Thoracic aorta (tissue), 2 donors: Measurements from ENCODE around the gene PRKCZ. TPM values are rescaled to one million over a fixed set of nuclear protein-coding genes. Genes with fewer than 3 reads are reported as not detected.

ENCODE experiments used
- ATAC-seq: fragments of 150-250 bp; one replicate; pipeline ENCODE4 v1.8.0; 2017; ENCODE audit warnings: low read depth; ENCODE audit not compliant: insufficient number of reproducible peaks, low FRiP score
- DNase-seq: peaks from one replicate; pipeline ENCODE4 v3.0.0-alpha.2; 2020; ENCODE audit warnings: low spot score
- H3K27ac ChIP-seq, 2 donors: fragments of 200-600 bp; sonication (generic); 1 replicate in 1 of 2; 2 replicates in 1 of 2; pipeline ENCODE4 v1.5.1; 2016; ENCODE audit warnings: mild to moderate bottlenecking in 2 of 2, moderate library complexity in 2 of 2
- H3K27me3 ChIP-seq: fragments of 200-600 bp; sonication (generic); replicated peaks from 2 replicates; pipeline ENCODE4 v1.6.0; 2016; ENCODE audit warnings: mild to moderate bottlenecking; ENCODE audit not compliant: insufficient read depth
- H3K36me3 ChIP-seq: fragments of 200-600 bp; sonication (generic); one replicate; pipeline ENCODE4 v1.5.1; 2016
- H3K4me1 ChIP-seq, 2 donors: fragments of 200-600 bp; sonication (generic); 1 replicate in 1 of 2; 2 replicates in 1 of 2; pipeline versions ENCODE4 v1.5.1 to v1.6.0; 2016; ENCODE audit warnings: low read depth in 2 of 2, mild to moderate bottlenecking in 1 of 2; ENCODE audit not compliant: control insufficient read depth in 1 of 2
- H3K4me3 ChIP-seq: fragments of 200-600 bp; sonication (generic); 2 replicates; pipeline ENCODE4 v1.5.1; 2016; ENCODE audit warnings: mild to moderate bottlenecking
- H3K9me3 ChIP-seq: fragments of 200-600 bp; sonication (generic); 2 replicates; pipeline ENCODE4 v1.5.1; 2016
- total RNA-seq, 2 donors: library from RNA; depleted of rRNA; stranded (reverse); fragments of >200 nt; gene quantifications; one replicate each; pipeline versions ENCODE4 v1.1.0 to v1.2.3, GENCODE V29; 2016
- TF ChIP-seq, protein P1 (sequence below): fragments of 200-600 bp; sonication (generic); IDR thresholded peaks from one replicate; pipeline ENCODE4 v1.5.1; 2019; ENCODE audit warnings: antibody characterized with exemption

Gene PRKCZ
- total RNA-seq, 2 donors from 2014 or later: 0.68 TPM; not detected in 1

DNA sequence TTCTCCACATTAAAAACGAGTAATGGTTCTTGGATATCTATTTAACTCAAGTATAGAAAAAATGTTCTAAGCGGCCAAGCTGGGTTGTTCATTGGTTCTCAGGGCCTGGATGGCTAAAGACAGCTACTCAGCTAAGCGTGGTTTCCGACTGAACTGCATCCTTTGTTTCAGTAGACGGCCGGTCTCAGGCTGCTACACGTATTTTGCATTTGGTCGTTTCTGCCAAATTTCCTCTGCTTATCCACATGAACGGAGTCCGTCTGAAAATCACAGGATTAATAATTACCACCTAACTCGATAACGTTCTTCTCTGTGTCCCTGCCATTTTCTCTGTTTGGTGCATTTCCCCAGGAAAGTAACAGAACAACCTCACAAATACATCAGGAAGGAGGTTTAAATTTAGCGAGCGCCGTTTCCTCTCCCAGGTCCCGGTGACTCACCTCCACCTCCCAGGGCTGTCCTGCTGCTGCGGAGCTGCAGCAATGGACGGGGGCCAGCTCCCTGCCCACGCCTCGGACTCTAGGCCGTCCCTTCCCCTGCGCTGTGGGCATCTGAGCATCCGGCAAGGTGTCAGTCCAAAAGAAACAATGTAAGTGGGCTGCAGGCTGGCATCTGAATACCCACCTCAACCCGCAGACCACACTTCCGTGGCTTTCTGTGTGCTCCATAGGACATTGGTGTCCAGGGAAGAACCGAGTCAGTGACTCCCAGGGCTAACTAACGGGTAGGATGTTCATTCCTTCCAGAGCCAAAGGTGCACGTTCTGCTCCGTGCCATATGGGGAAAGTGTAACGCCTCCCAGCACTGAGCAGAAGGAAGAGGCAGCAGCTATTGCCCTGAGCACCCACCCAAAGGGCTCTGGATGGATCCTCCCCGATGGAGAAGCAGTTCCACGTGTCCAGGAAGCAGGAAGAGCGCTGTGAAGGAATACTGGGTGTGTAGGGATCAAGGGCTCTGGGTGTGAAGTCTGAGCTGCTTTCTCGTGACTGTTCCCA is 35.2 kb upstream of the PRKCZ start:
- ATAC-seq: no peak

GRCh38 chr1:2016123-2016522 is 34.1 kb upstream of the PRKCZ start:
- Histone ChIP-seq H3K4me1 (no peaks in the 10 kb centered on the region), H3K27me3 (peaks cover 11% of the 10 kb centered on the region)
- ATAC-seq: no peak

More for the DNA sequence above, 35.2 kb upstream of the PRKCZ start:
- TF ChIP-seq, protein P1, sequence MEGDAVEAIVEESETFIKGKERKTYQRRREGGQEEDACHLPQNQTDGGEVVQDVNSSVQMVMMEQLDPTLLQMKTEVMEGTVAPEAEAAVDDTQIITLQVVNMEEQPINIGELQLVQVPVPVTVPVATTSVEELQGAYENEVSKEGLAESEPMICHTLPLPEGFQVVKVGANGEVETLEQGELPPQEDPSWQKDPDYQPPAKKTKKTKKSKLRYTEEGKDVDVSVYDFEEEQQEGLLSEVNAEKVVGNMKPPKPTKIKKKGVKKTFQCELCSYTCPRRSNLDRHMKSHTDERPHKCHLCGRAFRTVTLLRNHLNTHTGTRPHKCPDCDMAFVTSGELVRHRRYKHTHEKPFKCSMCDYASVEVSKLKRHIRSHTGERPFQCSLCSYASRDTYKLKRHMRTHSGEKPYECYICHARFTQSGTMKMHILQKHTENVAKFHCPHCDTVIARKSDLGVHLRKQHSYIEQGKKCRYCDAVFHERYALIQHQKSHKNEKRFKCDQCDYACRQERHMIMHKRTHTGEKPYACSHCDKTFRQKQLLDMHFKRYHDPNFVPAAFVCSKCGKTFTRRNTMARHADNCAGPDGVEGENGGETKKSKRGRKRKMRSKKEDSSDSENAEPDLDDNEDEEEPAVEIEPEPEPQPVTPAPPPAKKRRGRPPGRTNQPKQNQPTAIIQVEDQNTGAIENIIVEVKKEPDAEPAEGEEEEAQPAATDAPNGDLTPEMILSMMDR: no peak
- Histone ChIP-seq H3K36me3 (no peaks in the 10 kb centered on the region), H3K27ac (no peak overlapping the region), H3K9me3 (no peaks in the 10 kb centered on the region), H3K27me3 (peaks cover 6% of the 10 kb centered on the region), H3K4me1 (no peaks in the 10 kb centered on the region), H3K4me3 (no peak overlapping the region)
- no peak for DNase-seq

GRCh38 chr1:2018217-2019171 is 31.7 kb upstream of the PRKCZ start:
- Histone ChIP-seq H3K9me3 (no peaks in the 10 kb centered on the region), H3K4me3 (no peak overlapping the region), H3K27me3 (peaks cover 11% of the 10 kb centered on the region), H3K27ac (no peak overlapping the region), H3K36me3 (no peaks in the 10 kb centered on the region), H3K4me1 (no peaks in the 10 kb centered on the region)
- no peak for ATAC-seq
- TF ChIP-seq, protein P1: no peak
- no peak for DNase-seq

More at GRCh38 chr1:2016123-2016522, 34.1 kb upstream of the PRKCZ start:
- Histone ChIP-seq H3K27ac (no peak overlapping the region), H3K9me3 (no peaks in the 10 kb centered on the region), H3K4me3 (no peak overlapping the region), H3K36me3 (no peaks in the 10 kb centered on the region)
- DNase-seq: no peak
- TF ChIP-seq, protein P1: no peak

GRCh38 chr1:2019172-2019543 is 31.1 kb upstream of the PRKCZ start, which contains the start of gene GABRD:
Gene GABRD, plus strand, starts transcription at chr1:2019345. Its CDS starts 79 bp downstream, at chr1:2019424.
- DNase-seq (no peak), ATAC-seq (no peak)
- Histone ChIP-seq H3K36me3 (no peaks in the 10 kb centered on the region), H3K9me3 (no peaks in the 10 kb centered on the region), H3K4me3 (no peak within 1 kb of the TSS), H3K27me3 (peaks cover 11% of the 10 kb centered on the region), H3K27ac (peak within 1 kb of the TSS in 1 of 2 donors; percentile 7), H3K4me1 (no peaks in the 10 kb centered on the region)
- TF ChIP-seq, protein P1: no peak
